Gastroesophageal sphincter (tissue), 4 donors: Measurements from ENCODE around the gene BCOR. TPM values are rescaled to one million over a fixed set of nuclear protein-coding genes. Genes with fewer than 3 reads are reported as not detected.

ENCODE experiments used
- ATAC-seq: fragments of 150-250 bp; one replicate; pipeline ENCODE4 v1.9.1; 2016; ENCODE audit warnings: mild to moderate bottlenecking, moderate library complexity
- H3K27ac ChIP-seq, 4 donors: fragments of 200-600 bp; sonication (generic) in 3 of 4; 1 replicate in 3 of 4; 2 replicates in 1 of 4; pipeline ENCODE4 v1.5.1; 2016 to 2019
- H3K27me3 ChIP-seq: fragments of 200-600 bp; sonication (generic); one replicate; pipeline ENCODE4 v1.5.1; 2019
- H3K36me3 ChIP-seq, 2 donors: fragments of 200-600 bp; sonication (generic); one replicate each; pipeline ENCODE4 v1.5.1; 2019; ENCODE audit warnings: control low read depth in 1 of 2
- H3K4me1 ChIP-seq, 3 donors: fragments of 200-600 bp; sonication (generic); 1 replicate in 2 of 3; 2 replicates in 1 of 3; pipeline ENCODE4 v1.5.1; 2016 to 2019; ENCODE audit warnings: control low read depth in 2 of 3
- H3K4me3 ChIP-seq, 2 donors: fragments of 200-600 bp; sonication (generic); one replicate each; pipeline ENCODE4 v1.5.1; 2019; ENCODE audit warnings: mild to moderate bottlenecking in 1 of 2, moderate library complexity in 1 of 2
- H3K9me3 ChIP-seq, 3 donors: fragments of 200-600 bp; sonication (generic); one replicate each; pipeline ENCODE4 v1.5.1; 2017 to 2019; ENCODE audit warnings: control low read depth in 2 of 3
- EP300 ChIP-seq: sonication (generic); formaldehyde crosslinking; IDR thresholded peaks from one replicate; pipeline ENCODE4 v1.6.1; 2017; ENCODE audit warnings: antibody characterized with exemption, mild to moderate bottlenecking
- POLR2A ChIP-seq, 2 donors: fragments of 450-650 bp; IDR thresholded peaks; one replicate each; pipeline ENCODE4 v1.6.1; 2017; ENCODE audit warnings: antibody characterized with exemption in 2 of 2, mild to moderate bottlenecking in 2 of 2, moderate library complexity in 1 of 2
- POLR2AphosphoS5 ChIP-seq: sonication (generic); formaldehyde crosslinking; IDR thresholded peaks from one replicate; pipeline ENCODE4 v1.6.1; 2017; ENCODE audit warnings: antibody characterized with exemption
- WGBS, 2 donors: methylation state at CpG; one replicate each; pipeline ENCODE4 v1.1.5; 2018; ENCODE audit warnings: low coverage in 1 of 2; 5-methylcytosine and 5-hydroxymethylcytosine counted together
- total RNA-seq, 4 donors: library from RNA; depleted of rRNA; stranded (reverse); fragments of >200 nt; gene quantifications; one replicate each; pipeline ENCODE4 v1.1.0, GENCODE V29; 2016
- TF ChIP-seq, protein P1 (sequence below), 4 experiments: fragments of 200-600 bp in 2 of 4; fragments of 450-650 bp in 2 of 4; sonication (generic) in 1 of 4; IDR thresholded peaks; one replicate each; pipeline ENCODE4 v1.5.1; 2017 to 2019; ENCODE audit warnings: antibody characterized with exemption in 4 of 4, mild to moderate bottlenecking in 2 of 4, moderate library complexity in 2 of 4

BCOR gene
- total RNA-seq, 4 donors from 2014 or later = 18.4 to 27.4 (median 21.4) TPM

- Histone ChIP-seq H3K4me3 (peak overlapping the region; percentile 35 to 59), H3K27ac (peak overlapping the region in 1 of 4 donors; percentile 57), H3K27me3 (no peaks in the 10 kb centered on the region), H3K36me3 (no peaks in the 10 kb centered on the region), H3K4me1 (peaks cover 0 to 41% (median 15%) of the 10 kb centered on the region in 3 donors), H3K9me3 (no peaks in the 10 kb centered on the region)
- 20% methylated on average over 2 of the region's 54 CpGs; no CpG with 5 or more reads in 1 of the 2 donors for WGBS, 2 donors
- ATAC-seq = no peak
- TF ChIP-seq, protein P1, sequence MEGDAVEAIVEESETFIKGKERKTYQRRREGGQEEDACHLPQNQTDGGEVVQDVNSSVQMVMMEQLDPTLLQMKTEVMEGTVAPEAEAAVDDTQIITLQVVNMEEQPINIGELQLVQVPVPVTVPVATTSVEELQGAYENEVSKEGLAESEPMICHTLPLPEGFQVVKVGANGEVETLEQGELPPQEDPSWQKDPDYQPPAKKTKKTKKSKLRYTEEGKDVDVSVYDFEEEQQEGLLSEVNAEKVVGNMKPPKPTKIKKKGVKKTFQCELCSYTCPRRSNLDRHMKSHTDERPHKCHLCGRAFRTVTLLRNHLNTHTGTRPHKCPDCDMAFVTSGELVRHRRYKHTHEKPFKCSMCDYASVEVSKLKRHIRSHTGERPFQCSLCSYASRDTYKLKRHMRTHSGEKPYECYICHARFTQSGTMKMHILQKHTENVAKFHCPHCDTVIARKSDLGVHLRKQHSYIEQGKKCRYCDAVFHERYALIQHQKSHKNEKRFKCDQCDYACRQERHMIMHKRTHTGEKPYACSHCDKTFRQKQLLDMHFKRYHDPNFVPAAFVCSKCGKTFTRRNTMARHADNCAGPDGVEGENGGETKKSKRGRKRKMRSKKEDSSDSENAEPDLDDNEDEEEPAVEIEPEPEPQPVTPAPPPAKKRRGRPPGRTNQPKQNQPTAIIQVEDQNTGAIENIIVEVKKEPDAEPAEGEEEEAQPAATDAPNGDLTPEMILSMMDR (IDR thresholded peaks at IDR 0.05) = no peak
- TF ChIP-seq POLR2AphosphoS5 (no peak), EP300 (no peak), POLR2A (IDR thresholded peaks at IDR 0.05) (no peak)
Measured at GRCh38 chrX:40145001-40145922, 47.5 kb upstream of the BCOR start.

- Histone ChIP-seq H3K36me3 (no peaks in the 10 kb centered on the region), H3K27me3 (no peaks in the 10 kb centered on the region), H3K27ac (no peak overlapping the region), H3K4me3 (no peak overlapping the region), H3K4me1 (peaks cover 0 to 43% (median 15%) of the 10 kb centered on the region in 3 donors), H3K9me3 (no peaks in the 10 kb centered on the region)
- 21% methylated on average over 8 of the region's 9 CpGs; no CpG with 5 or more reads in 1 of the 2 donors for WGBS, 2 donors
- TF ChIP-seq EP300 (no peak), POLR2A (IDR thresholded peaks at IDR 0.05) (no peak), POLR2AphosphoS5 (no peak)
- TF ChIP-seq, protein P1 (IDR thresholded peaks at IDR 0.05) = no peak
- ATAC-seq = no peak
Measured at GRCh38 chrX:40144576-40144975, 46.8 kb upstream of the BCOR start.

- Histone ChIP-seq H3K27ac (no peak overlapping the region), H3K4me3 (no peak overlapping the region), H3K4me1 (peaks cover 0 to 43% (median 15%) of the 10 kb centered on the region in 3 donors), H3K9me3 (no peaks in the 10 kb centered on the region), H3K36me3 (no peaks in the 10 kb centered on the region), H3K27me3 (no peaks in the 10 kb centered on the region)
- 38 to 88% methylated on average over 3 to 4 of the region's 5 CpGs for WGBS, 2 donors
- no peak for ATAC-seq
- no peak for TF ChIP-seq POLR2AphosphoS5
- no peak for TF ChIP-seq EP300
- TF ChIP-seq, protein P1 (IDR thresholded peaks at IDR 0.05) = no peak
- TF ChIP-seq POLR2A (IDR thresholded peaks at IDR 0.05) = no peak
Measured at GRCh38 chrX:40143987-40144386, 46.2 kb upstream of the BCOR start.

- H3K36me3 ChIP-seq = no peaks in the 10 kb centered on the region
- H3K27ac ChIP-seq = no peak overlapping the region
- TF ChIP-seq POLR2A (IDR thresholded peaks at IDR 0.05) (no peak), POLR2AphosphoS5 (no peak), EP300 (no peak)
- TF ChIP-seq, protein P1 (IDR thresholded peaks at IDR 0.05) = no peak
- no peaks in the 10 kb centered on the region for H3K27me3 ChIP-seq
- no peak for ATAC-seq
- no peak overlapping the region for H3K4me3 ChIP-seq
- H3K9me3 ChIP-seq = no peaks in the 10 kb centered on the region
- 39 to 60% methylated on average over 1 to 3 of the region's 10 CpGs for WGBS, 2 donors
- peaks cover 0 to 43% (median 15%) of the 10 kb centered on the region in 3 donors for H3K4me1 ChIP-seq
Measured at GRCh38 chrX:40143001-40143400, 45.2 kb upstream of the BCOR start.
